Measurements from ENCODE around the gene KLHL5.

DNA sequence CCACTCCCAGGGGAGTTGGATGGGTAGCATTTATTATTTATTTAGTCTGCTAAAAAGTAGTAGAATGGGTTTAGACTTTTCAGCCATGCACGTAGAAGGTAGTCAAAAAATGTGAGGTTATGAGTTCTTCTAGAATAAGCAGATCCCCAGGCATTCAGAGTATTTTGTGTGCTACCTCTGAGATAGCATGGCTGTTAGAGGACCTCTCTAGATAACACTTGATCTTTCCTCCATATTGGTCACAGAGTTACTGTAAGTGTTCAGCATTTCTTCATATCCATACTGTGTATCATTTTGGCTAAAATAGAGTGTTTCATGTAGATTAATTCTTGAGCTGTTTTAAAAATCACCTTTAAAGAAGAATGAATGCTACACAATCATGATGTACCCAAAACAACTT, 58.4 kb downstream of the KLHL5 start:
- TF ChIP-seq, protein P1, sequence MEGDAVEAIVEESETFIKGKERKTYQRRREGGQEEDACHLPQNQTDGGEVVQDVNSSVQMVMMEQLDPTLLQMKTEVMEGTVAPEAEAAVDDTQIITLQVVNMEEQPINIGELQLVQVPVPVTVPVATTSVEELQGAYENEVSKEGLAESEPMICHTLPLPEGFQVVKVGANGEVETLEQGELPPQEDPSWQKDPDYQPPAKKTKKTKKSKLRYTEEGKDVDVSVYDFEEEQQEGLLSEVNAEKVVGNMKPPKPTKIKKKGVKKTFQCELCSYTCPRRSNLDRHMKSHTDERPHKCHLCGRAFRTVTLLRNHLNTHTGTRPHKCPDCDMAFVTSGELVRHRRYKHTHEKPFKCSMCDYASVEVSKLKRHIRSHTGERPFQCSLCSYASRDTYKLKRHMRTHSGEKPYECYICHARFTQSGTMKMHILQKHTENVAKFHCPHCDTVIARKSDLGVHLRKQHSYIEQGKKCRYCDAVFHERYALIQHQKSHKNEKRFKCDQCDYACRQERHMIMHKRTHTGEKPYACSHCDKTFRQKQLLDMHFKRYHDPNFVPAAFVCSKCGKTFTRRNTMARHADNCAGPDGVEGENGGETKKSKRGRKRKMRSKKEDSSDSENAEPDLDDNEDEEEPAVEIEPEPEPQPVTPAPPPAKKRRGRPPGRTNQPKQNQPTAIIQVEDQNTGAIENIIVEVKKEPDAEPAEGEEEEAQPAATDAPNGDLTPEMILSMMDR (IDR thresholded peaks at IDR 0.05): no peak
- TF ChIP-seq POLR2A (IDR thresholded peaks at IDR 0.05): no peak
